Measurements from ENCODE around the gene NRM.

Gene NRM

GRCh38 chr6:30643656-30644055 is 47.1 kb downstream of the NRM start:
- in situ Hi-C loops (cut with HindIII; ENCODE audit: low pct_unique_long_range_greater_than_20kb, low sequenced_read_pairs): no loop called here
- TF ChIP-seq JUND (IDR thresholded peaks at IDR 0.05; ENCODE audit: low read depth): no peak
- no peak for DNase-seq (ENCODE audit: low read depth in 1 of 2, low spot score in 1 of 2)

GRCh38 chr6:30641048-30641447 is 49.7 kb downstream of the NRM start:
- in situ Hi-C loops (cut with HindIII; ENCODE audit: low pct_unique_long_range_greater_than_20kb, low sequenced_read_pairs): no loop called here
- no peak for DNase-seq (ENCODE audit: low read depth in 1 of 2, low spot score in 1 of 2)
- no peak for TF ChIP-seq JUND (IDR thresholded peaks at IDR 0.05; ENCODE audit: low read depth)

- no peak for TF ChIP-seq JUND (IDR thresholded peaks at IDR 0.05; ENCODE audit: low read depth)
- peak in 1 of 2 experiments; percentile 37 for DNase-seq (ENCODE audit: low read depth in 1 of 2, low spot score in 1 of 2)
- in situ Hi-C loops (cut with HindIII; ENCODE audit: low pct_unique_long_range_greater_than_20kb, low sequenced_read_pairs): no loop called here
These were observed 50.3 kb downstream of the NRM start for GRCh38 chr6:30640481-30640880.
